Measurements from ENCODE around the gene MED13L. TPM values are rescaled to one million over a fixed set of nuclear protein-coding genes. Genes with fewer than 3 reads are reported as not detected.

The MED13L gene
- total and polyA plus RNA-seq, 2 of the 8 experiments (the other 6 are each of a cell fraction or from before 2014, with no cell fraction given), result 15.9 to 51.7 TPM

- TF ChIP-seq, protein P1, sequence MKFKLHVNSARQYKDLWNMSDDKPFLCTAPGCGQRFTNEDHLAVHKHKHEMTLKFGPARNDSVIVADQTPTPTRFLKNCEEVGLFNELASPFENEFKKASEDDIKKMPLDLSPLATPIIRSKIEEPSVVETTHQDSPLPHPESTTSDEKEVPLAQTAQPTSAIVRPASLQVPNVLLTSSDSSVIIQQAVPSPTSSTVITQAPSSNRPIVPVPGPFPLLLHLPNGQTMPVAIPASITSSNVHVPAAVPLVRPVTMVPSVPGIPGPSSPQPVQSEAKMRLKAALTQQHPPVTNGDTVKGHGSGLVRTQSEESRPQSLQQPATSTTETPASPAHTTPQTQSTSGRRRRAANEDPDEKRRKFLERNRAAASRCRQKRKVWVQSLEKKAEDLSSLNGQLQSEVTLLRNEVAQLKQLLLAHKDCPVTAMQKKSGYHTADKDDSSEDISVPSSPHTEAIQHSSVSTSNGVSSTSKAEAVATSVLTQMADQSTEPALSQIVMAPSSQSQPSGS (IDR thresholded peaks at IDR 0.05; ENCODE audit: low read length), result no peak
- TF ChIP-seq CHD7 (IDR thresholded peaks at IDR 0.05; ENCODE audit: insufficient replicate concordance, low read length) (no peak), E2F6 (IDR thresholded peaks at IDR 0.05) (no peak), RXRA (IDR thresholded peaks at IDR 0.05; ENCODE audit: insufficient read depth, low read depth, low read length) (no peak), GABPA (IDR thresholded peaks at IDR 0.05; ENCODE audit: borderline replicate concordance, insufficient read depth, low read length) (no peak), SP2 (IDR thresholded peaks at IDR 0.05; ENCODE audit: low read length) (no peak), RFX5 (IDR thresholded peaks at IDR 0.05; ENCODE audit: borderline replicate concordance, low read depth, low read length) (no peak)
These were observed 304.4 kb downstream of the MED13L start (continued) for GRCh38 chr12:115973066-115973465.
